C1 segment of cervical spinal cord (tissue), 14 donors: ENCODE measurements around the gene CRYM.
"Not testable (repeated sequence)": the region's sequence is repeated elsewhere in the genome, so short reads cannot be mapped to it uniquely, and the experiment has no call there.

ENCODE experiments used
- DNase-seq, 14 donors: peaks; one replicate each; lab custom pipeline; 2025; lab: John Stamatoyannopoulos, UW

Gene CRYM

DNA sequence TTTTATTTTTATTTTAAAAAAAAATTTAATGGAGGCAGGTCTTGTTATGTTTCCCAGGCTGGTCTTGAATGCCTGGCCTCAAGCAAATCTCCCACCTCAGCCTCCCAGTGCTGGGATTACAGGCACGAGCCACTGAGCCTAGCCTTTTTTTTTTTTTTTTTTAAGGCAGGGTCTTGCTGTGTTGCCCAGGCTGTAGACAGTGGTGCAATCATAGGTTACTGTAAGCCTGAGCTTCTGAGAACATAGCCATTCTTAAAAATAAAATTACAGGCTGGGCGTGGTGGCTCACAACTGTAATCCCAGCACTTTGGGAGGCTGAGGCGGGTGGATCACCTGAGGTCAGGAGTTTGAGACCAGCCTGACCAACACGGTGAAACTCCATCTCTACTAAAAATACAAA, 29.9 kb downstream of the CRYM start:
- not testable (repeated sequence) for DNase-seq

DNA sequence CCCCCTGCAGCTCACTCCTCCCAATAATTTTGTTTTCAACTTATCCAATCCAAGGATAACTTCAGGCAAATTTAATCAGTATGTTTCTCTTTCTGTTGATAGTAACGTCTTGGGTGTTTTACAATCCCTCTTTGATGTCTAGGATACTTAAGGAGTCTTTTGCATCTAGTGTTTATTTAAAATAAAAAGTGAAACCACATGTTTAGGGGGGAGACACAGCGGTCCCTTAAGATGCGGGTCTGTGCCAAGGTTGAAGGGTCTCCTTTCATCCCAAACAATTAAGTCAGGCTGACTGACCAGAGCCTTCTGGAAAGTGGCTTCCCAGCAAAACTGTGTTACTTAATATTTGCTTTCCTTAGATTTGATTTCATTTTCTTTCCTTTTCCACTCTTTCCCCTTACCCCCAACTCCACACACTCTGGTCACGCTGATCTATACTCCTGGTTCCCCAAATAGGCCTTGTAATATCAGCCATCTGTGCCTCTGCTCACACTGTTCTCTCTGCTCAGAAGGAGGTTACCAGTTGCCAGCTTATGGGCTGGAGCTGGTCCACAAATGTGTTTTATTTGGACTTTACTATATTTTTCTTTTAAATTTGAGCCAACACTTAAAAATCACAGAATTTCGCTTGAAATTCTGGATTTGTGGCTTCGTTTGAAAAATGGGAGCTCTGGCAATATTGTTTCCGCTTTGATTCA, 33.4 kb downstream of the CRYM start:
- DNase-seq = peak in 1 of 14 donors; percentile 77

DNA sequence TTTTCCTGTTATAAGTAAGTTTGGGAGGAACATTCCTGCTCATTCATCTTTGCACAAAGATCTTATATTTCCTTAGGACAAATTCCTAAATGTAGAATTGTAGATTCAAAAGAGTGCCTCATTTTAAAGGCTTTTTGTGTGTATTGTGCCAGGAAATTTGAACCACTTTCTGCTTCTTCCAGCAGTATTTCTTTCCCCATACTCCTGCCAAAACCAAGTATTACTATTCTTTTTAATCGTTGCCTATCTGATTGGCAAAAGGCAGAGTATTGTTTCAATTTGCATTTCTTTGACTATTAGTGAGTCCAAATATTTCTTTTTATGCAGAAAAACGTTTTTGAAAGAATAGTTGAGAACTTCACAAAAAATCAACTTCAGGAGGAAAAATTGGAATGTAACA, 35.3 kb downstream of the CRYM start:
- DNase-seq = no peak

GRCh38 chr16:21239646-21240045, 38.4 kb downstream of the CRYM start:
- DNase-seq = no peak

DNA sequence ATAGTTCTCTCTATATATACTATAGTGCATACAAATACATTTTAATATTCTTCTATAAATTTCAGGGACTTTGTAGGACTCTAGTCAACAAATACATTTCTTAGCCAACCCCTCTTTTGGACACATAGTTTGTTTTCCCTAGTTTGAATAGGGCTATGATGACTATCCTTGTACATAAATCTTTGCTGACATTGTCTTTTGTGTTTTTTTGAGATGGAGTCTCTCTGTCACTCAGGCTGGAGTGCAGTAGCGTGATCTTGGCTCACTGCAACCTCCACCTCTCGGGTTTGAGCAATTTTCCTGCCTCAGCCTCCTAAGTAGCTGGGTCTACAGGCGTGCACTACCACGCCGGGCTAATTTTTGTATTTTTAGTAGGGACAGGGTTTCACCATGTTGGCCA, 41.3 kb downstream of the CRYM start:
- no peak for DNase-seq

DNA sequence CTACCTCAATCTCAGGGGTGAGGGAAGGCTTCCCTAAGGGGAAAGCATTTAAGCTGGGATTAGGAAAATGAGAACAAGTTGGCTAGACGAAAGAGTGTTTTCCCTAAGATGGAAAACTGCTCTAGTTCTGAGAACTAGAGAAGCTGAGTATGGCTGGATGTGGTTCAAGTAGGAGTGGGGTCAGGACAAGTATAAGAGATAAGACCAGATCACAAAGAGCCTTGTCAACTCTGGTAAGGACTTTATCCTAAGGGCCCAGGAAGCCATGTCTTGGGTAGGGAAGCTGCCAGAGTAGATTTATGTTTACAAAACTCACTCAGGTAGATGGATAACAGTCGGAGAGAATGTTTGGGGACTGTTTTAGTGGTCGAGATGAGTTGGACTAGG, 42.9 kb downstream of the CRYM start:
- no peak for DNase-seq

DNA sequence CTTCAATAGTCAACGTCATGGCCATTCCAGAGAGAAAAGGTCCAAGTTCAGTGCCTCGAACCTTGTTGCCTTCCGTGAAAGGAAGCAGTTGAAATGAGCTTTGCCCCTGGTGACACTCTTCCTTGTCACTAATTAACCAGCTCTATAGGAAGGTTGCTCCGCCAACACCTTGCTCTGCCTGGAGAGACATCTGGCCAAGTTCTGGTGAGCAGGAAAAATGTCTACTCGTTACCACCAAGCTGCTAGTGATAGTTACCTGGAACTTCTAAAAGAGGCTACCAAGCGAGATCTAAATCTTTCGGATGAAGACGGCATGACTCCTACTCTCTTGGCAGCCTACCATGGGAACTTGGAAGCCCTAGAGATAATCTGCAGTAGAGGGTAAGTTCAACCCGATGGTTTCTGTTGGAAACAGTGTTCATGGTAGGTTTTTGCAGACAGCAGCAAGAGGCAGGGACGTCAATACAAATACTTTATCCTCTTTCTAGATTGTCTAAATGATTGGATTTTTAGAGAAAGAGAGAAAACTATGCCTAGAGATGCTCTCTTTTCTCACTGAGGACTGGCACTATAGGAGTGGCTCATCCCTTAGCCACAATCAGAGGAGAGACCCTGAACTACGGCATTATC, 44.5 kb downstream of the CRYM start, which contains the start of gene ANKS4B:
Gene ANKS4B (plus strand): TSS at position 179 of the 630 bp plus-strand sequence. CDS start 39 bp downstream, at position 218.
- no peak for DNase-seq

DNA sequence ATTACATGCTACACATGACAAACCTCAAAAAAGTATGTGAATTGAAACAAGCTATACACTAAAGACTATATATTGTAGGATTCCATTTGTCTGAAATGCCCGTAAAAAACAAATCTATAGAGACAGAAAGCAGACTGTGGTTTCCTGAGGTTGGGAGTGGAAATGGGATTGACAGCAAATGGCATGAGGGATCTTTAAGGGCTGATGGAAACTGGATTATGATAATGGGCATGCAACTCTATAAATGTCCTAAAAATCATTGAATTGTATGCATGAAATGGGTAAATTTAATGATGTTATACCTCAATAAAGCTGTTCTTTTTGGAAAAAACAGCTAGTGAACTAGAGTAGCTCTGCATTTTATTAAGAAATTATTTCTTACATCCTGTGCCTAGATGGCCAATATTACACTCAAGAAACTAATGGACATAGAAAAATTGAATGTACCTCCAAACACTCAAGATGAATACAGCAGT, 45.0 kb downstream of the CRYM start:
- no peak for DNase-seq

DNA sequence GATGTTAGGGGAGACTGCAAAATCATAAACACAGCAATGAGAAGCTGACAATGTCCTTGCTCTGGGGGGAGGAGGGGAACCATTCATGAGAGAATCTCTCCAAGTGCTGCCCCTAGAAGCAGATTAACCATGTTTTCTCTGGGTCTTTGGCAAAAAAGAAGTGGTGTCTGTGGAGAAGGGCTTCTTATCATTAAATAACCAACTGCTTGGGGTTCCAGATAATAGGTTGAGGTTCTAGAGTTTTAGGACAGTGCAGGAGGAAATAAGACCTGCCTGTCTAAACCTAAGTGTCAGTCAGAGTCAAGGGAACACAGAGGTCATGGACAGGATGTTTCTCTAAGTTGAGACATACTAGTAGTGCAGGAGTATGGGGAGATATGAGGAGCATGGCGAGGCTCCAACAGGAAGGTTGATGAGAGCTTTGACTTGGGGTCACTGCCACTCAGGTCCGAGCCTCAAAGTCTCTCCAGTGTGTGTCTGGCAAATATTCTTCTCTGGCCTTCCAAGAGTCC, 49.7 kb downstream of the CRYM start:
- DNase-seq = no peak

GRCh38 chr16:21227866-21228265, 50.2 kb downstream of the CRYM start:
- DNase-seq = no peak

GRCh38 chr16:21226749-21227148, 51.3 kb downstream of the CRYM start:
- DNase-seq = peak in 1 of 14 donors; percentile 86

DNA sequence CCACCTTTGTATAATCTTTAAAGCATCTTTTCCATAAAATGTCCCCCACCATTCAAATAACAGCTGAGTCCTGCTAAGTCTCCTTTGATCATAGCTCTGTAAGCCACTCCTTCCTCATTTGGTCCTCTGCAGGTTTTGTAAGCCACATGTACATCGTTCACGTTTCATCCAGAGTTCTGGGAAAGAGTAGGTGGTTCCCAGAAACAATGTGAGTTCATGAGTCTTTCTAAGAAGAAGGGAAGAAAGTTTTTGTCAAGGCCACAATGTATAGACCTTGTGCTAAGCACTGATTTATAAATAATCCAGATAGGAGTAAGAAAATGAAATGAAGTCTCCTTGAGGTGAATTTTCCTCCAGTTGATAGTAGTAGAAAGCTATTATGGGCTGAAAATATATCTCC, 53.3 kb downstream of the CRYM start:
- no peak for DNase-seq

DNA sequence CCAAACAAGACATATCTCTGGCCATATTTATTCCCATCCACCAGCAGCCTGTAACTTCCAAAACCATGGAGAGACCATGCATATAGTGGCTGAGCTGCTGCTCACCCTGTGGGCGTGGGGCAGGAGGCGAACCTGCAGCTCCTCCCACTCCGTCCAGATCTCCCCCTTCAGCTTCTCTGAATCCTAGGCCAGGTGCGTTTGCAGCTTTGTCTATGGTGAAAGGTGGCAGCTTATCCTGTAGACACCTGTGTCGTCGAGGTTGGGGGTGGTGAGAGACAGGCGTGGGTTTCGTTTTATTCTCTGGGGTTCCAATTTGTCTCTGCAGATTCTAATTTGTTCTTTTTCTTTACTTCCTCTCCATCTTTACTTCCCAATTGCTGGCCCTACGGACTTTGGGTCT, 54.3 kb downstream of the CRYM start:
- no peak for DNase-seq

- no peak for DNase-seq
Measured at GRCh38 chr16:21222495-21223337, 55.4 kb downstream of the CRYM start.

- no peak for DNase-seq
Measured at GRCh38 chr16:21219551-21219950, 58.5 kb downstream of the CRYM start.

DNA sequence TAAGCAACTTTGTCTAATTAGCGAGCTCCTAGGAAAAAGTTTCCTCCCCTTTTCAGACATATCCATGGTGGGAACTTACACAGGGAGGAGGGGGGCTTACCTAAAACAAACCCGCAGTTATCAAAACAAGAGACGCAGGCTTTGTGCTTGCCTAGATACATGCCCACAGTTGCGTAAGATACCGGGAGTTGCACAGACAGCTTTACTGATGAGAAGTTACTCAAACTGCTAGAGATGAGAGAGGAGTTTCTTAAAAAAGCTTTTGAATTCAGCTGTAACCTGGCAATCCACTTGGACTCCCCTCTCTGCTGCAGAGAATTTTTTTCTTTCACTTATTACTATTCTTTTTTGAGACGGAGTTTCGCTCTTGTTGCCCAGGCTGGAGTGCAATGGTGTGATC, 59.9 kb downstream of the CRYM start:
- DNase-seq = no peak

DNA sequence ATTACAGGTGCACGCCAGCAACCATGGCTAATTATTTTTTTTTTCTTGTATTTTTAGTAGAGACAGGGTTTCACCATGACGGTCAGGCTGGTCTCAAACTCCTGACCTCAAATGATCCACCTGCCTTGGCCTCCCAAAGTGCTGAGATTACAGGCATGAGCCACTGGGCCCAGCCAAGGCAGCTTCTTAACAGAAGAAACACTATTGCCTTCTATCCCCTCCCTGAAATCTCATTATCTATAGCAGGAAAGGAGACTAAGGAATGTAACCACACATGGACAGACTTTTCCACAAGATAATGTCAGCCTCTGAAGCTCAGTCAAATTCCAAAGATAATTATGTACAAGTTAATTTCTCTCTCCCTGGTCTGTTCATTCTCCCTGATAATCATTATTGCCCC, 61.0 kb downstream of the CRYM start:
- DNase-seq = no peak

GRCh38 chr16:21214086-21214485, 64.0 kb downstream of the CRYM start:
- peak in 1 of 14 donors; percentile 84 for DNase-seq

DNA sequence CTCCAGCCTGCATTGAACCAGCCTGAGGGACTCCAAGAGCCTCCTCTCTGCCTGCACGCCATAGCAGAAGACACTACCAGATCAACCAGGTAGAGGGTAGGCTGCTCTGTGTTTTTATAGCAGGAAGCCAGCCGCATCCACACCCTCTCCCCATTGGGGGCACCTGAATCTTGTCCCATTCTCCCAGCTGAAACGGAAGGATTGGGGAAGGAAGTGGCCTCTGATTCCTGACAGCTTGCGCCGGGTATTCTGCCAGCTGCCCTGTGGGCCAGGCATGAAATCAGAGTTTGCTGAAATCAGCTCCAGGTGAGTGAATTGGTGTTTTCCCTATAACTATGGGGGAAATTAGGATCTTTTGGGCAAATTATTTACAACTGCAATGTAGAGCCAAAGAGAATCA, 66.6 kb downstream of the CRYM start, which contains the start of gene ZP2:
Gene ZP2 (minus strand): TSS at position 89 of the 400 bp plus-strand sequence. CDS start 27 bp downstream, at position 62.
- DNase-seq = peak in 2 of 14 donors; percentile 24 to 87
